Bone marrow (tissue), 2 donors: ENCODE results near the gene INAFM1.
A peak's percentile ranks its signal among the peaks of the same experiment; 100 is the strongest.
"Not testable (repeated sequence)": the region's sequence is repeated elsewhere in the genome, so short reads cannot be mapped to it uniquely, and the experiment has no call there.

Experiments used
- DNase-seq, 2 donors: peaks; one replicate each; lab custom pipeline; 2025; lab: John Stamatoyannopoulos, UW

The INAFM1 gene

GRCh38 chr19:47240996-47241918, 33.4 kb upstream of the INAFM1 start:
- DNase-seq, result peak; percentile 47 to 52

GRCh38 chr19:47241919-47242577, 32.6 kb upstream of the INAFM1 start:
- DNase-seq, result no peak

- no peak for DNase-seq
Observed at GRCh38 chr19:47243364-47243775, 31.3 kb upstream of the INAFM1 start.

GRCh38 chr19:47243776-47244547, 30.7 kb upstream of the INAFM1 start:
- DNase-seq, result peak; percentile 79 to 95

GRCh38 chr19:47247308-47247990, 27.2 kb upstream of the INAFM1 start:
- DNase-seq, result peak in 1 of 2 donors; percentile 49

GRCh38 chr19:47253016-47253415, 21.7 kb upstream of the INAFM1 start:
- DNase-seq, result not testable (repeated sequence)

GRCh38 chr19:47253467-47253881, 21.2 kb upstream of the INAFM1 start:
- no peak for DNase-seq

- DNase-seq, result no peak
Observed at GRCh38 chr19:47253970-47254369, 20.7 kb upstream of the INAFM1 start.

- DNase-seq, result peak; percentile 84 to 99
Observed at GRCh38 chr19:47255879-47256692, 18.6 kb upstream of the INAFM1 start, which contains the start of gene CCDC9. Gene CCDC9, plus strand, starts transcription at chr19:47256525. Its CDS starts 1,876 bp downstream, at chr19:47258401.

GRCh38 chr19:47256693-47257410, 17.8 kb upstream of the INAFM1 start:
- DNase-seq, result peak; percentile 100

- DNase-seq, result no peak
Observed at GRCh38 chr19:47257411-47258169, 17.1 kb upstream of the INAFM1 start.

GRCh38 chr19:47258434-47258833, 16.3 kb upstream of the INAFM1 start:
- DNase-seq, result no peak

GRCh38 chr19:47258895-47259555, 15.7 kb upstream of the INAFM1 start:
- no peak for DNase-seq

GRCh38 chr19:47260476-47260875, 14.2 kb upstream of the INAFM1 start:
- DNase-seq, result no peak

GRCh38 chr19:47261946-47262793, 12.5 kb upstream of the INAFM1 start:
- not testable (repeated sequence) for DNase-seq

GRCh38 chr19:47264629-47265028, 10.1 kb upstream of the INAFM1 start:
- no peak for DNase-seq

- DNase-seq, result no peak
Observed at GRCh38 chr19:47266401-47266941, 8.2 kb upstream of the INAFM1 start.
